Astrocyte (in vitro differentiated cells and primary cell): Measurements from ENCODE around the gene C20orf144. TPM values are rescaled to one million over a fixed set of nuclear protein-coding genes. Genes with fewer than 3 reads are reported as not detected.

Experiments used
- DNase-seq: peaks from one replicate; pipeline ENCODE4 v3.0.0-alpha.2; 2010; ENCODE audit warnings: low read depth
- FAIRE-seq: peaks from 2 replicates; lab custom pipeline; 2011; peaks lifted over from hg19 to GRCh38; lab: Jason Lieb, UNC
- H2AFZ ChIP-seq: 2 replicates; pipeline ENCODE4 v1.6.0; 2012; ENCODE audit warnings: low read depth, low read length, inconsistent platforms
- H3K27ac ChIP-seq: 2 replicates; pipeline ENCODE4 v1.5.1; 2011; ENCODE audit warnings: low read depth, low read length, inconsistent platforms
- H3K27me3 ChIP-seq: 2 replicates; pipeline ENCODE4 v1.6.0; 2011; ENCODE audit warnings: low read length, inconsistent platforms; ENCODE audit not compliant: insufficient read depth
- H3K36me3 ChIP-seq: 2 replicates; pipeline ENCODE4 v1.5.1; 2011; ENCODE audit warnings: low read length, inconsistent platforms; ENCODE audit not compliant: insufficient read depth
- H3K4me1 ChIP-seq: 2 replicates; pipeline ENCODE4 v1.5.1; 2011; ENCODE audit warnings: low read length, inconsistent platforms; ENCODE audit not compliant: insufficient read depth
- H3K4me2 ChIP-seq: 2 replicates; pipeline ENCODE4 v1.6.0; 2012; ENCODE audit warnings: low read length, inconsistent platforms
- H3K4me3 ChIP-seq: 2 replicates; pipeline ENCODE4 v1.5.1; 2011; ENCODE audit warnings: low read depth, mild to moderate bottlenecking, low read length, inconsistent platforms; ENCODE audit not compliant: insufficient read depth
- H3K79me2 ChIP-seq: 2 replicates; pipeline ENCODE4 v1.6.0; 2012; ENCODE audit warnings: mild to moderate bottlenecking, low read length, inconsistent platforms; ENCODE audit not compliant: insufficient read depth
- H3K9ac ChIP-seq: 2 replicates; pipeline ENCODE4 v1.6.0; 2012; ENCODE audit warnings: mild to moderate bottlenecking, low read length, inconsistent platforms
- H3K9me3 ChIP-seq: 2 replicates; pipeline ENCODE4 v1.5.1; 2012; ENCODE audit warnings: low read depth, mild to moderate bottlenecking, low read length, inconsistent platforms; ENCODE audit not compliant: insufficient read depth
- H4K20me1 ChIP-seq: 2 replicates; pipeline ENCODE4 v1.6.0; 2012; ENCODE audit warnings: low read length, inconsistent platforms; ENCODE audit not compliant: insufficient read depth
- H3K27ac Mint-ChIP-seq: one replicate; pipeline ENCODE4 v1.8.0; 2021; ENCODE audit warnings: mild to moderate bottlenecking, mixed read lengths; ENCODE audit not compliant: unreplicated experiment
- H3K27me3 Mint-ChIP-seq: one replicate; pipeline ENCODE4 v1.8.0; 2021; ENCODE audit warnings: low read depth, mixed read lengths; ENCODE audit not compliant: unreplicated experiment
- H3K36me3 Mint-ChIP-seq: one replicate; pipeline ENCODE4 v1.8.0; 2021; ENCODE audit warnings: low read depth, mixed read lengths; ENCODE audit not compliant: unreplicated experiment
- H3K4me1 Mint-ChIP-seq: one replicate; pipeline ENCODE4 v1.8.0; 2021; ENCODE audit warnings: low read depth, mixed read lengths; ENCODE audit not compliant: unreplicated experiment
- H3K4me3 Mint-ChIP-seq: one replicate; pipeline ENCODE4 v1.8.0; 2021; ENCODE audit warnings: mild to moderate bottlenecking, moderate library complexity, mixed read lengths; ENCODE audit not compliant: unreplicated experiment
- H3K9me3 Mint-ChIP-seq: one replicate; pipeline ENCODE4 v1.8.0; 2021; ENCODE audit warnings: mild to moderate bottlenecking, mixed read lengths; ENCODE audit not compliant: unreplicated experiment
- CTCF ChIP-seq: IDR thresholded peaks from 2 replicates; pipeline ENCODE4 v1.5.1; 2011; ENCODE audit warnings: low read depth, mild to moderate bottlenecking, inconsistent platforms, low read length, moderate library complexity; ENCODE audit not compliant: insufficient read depth
- EZH2 ChIP-seq: IDR thresholded peaks from 2 replicates; pipeline ENCODE4 v1.6.1; 2012; ENCODE audit warnings: mild to moderate bottlenecking, low read length, inconsistent platforms; ENCODE audit not compliant: insufficient read depth
- total RNA-seq: library from RNA; stranded (reverse); gene quantifications from 2 replicates; pipeline ENCODE4 v1.2.1, GENCODE V29; 2021

The C20orf144 gene
- total RNA-seq, 1 donor from 2014 or later, result 0.16 TPM

- H3K4me3 ChIP-seq, result no peak overlapping the region
- no peaks in the 10 kb centered on the region for H3K9me3 ChIP-seq
- no peaks in the 10 kb centered on the region for H3K4me1 ChIP-seq
- peaks cover 4% of the 10 kb centered on the region for H3K4me1 Mint-ChIP-seq
- peaks cover 3% of the 10 kb centered on the region for H4K20me1 ChIP-seq
- no peaks in the 10 kb centered on the region for H3K9me3 Mint-ChIP-seq
- DNase-seq, result no peak
- H3K27me3 Mint-ChIP-seq, result peaks cover 7% of the 10 kb centered on the region
- H3K27ac Mint-ChIP-seq, result no peak overlapping the region
- FAIRE-seq, result no peak
- no peak overlapping the region for H2AFZ ChIP-seq
- H3K9ac ChIP-seq, result no peak overlapping the region
- H3K27me3 ChIP-seq, result no peaks in the 10 kb centered on the region
- H3K36me3 ChIP-seq, result no peaks in the 10 kb centered on the region
- H3K4me3 Mint-ChIP-seq, result no peak overlapping the region
- TF ChIP-seq EZH2 (no peak), CTCF (no peak)
- H3K27ac ChIP-seq, result no peak overlapping the region
- H3K79me2 ChIP-seq, result no peaks in the 10 kb centered on the region
- H3K36me3 Mint-ChIP-seq, result no peaks in the 10 kb centered on the region
- H3K4me2 ChIP-seq, result no peak overlapping the region
Measured at GRCh38 chr20:33709905-33710541, 47.9 kb downstream of the C20orf144 start.

- H3K27me3 Mint-ChIP-seq, result peaks cover 7% of the 10 kb centered on the region
- no peaks in the 10 kb centered on the region for H3K9me3 Mint-ChIP-seq
- Histone ChIP-seq H3K9ac (no peak overlapping the region), H3K36me3 (no peaks in the 10 kb centered on the region), H3K4me1 (no peaks in the 10 kb centered on the region), H4K20me1 (peaks cover 3% of the 10 kb centered on the region), H3K4me2 (no peak overlapping the region), H3K79me2 (no peaks in the 10 kb centered on the region), H2AFZ (no peak overlapping the region), H3K27me3 (no peaks in the 10 kb centered on the region), H3K27ac (no peak overlapping the region), H3K4me3 (no peak overlapping the region), H3K9me3 (no peaks in the 10 kb centered on the region)
- FAIRE-seq, result no peak
- peaks cover 4% of the 10 kb centered on the region for H3K4me1 Mint-ChIP-seq
- H3K36me3 Mint-ChIP-seq, result no peaks in the 10 kb centered on the region
- H3K27ac Mint-ChIP-seq, result no peak overlapping the region
- no peak overlapping the region for H3K4me3 Mint-ChIP-seq
- DNase-seq, result no peak
- TF ChIP-seq EZH2 (no peak), CTCF (no peak)
Measured at GRCh38 chr20:33710681-33711445, 48.7 kb downstream of the C20orf144 start.

DNA sequence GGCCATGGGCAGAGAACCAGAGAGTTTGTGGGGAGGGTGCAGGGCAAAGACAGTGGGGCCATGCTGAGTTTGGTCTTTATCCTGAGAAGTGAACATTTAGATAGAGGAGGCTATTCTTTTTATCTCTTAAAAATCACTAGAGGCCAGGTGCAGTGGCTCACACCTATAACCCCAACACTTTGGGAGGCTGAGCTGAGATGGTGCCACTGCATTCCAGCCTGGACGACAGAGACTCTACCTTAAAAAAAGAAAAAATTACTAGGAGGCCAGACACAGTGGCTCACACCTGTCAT, 49.3 kb downstream of the C20orf144 start:
- Histone ChIP-seq H2AFZ (no peak overlapping the region), H3K4me2 (no peak overlapping the region), H3K27ac (no peak overlapping the region), H3K4me1 (no peaks in the 10 kb centered on the region), H3K79me2 (no peaks in the 10 kb centered on the region), H3K9me3 (no peaks in the 10 kb centered on the region), H3K27me3 (no peaks in the 10 kb centered on the region), H4K20me1 (peaks cover 3% of the 10 kb centered on the region), H3K36me3 (no peaks in the 10 kb centered on the region), H3K4me3 (no peak overlapping the region), H3K9ac (no peak overlapping the region)
- H3K27ac Mint-ChIP-seq, result no peak overlapping the region
- H3K36me3 Mint-ChIP-seq, result no peaks in the 10 kb centered on the region
- TF ChIP-seq EZH2 (no peak), CTCF (no peak)
- no peaks in the 10 kb centered on the region for H3K9me3 Mint-ChIP-seq
- peaks cover 4% of the 10 kb centered on the region for H3K4me1 Mint-ChIP-seq
- DNase-seq (no peak), FAIRE-seq (no peak)
- peaks cover 7% of the 10 kb centered on the region for H3K27me3 Mint-ChIP-seq
- no peak overlapping the region for H3K4me3 Mint-ChIP-seq
